ENCODE results near the gene SLC2A1. TPM values are rescaled to one million over a fixed set of nuclear protein-coding genes. Genes with fewer than 3 reads are reported as not detected.

SLC2A1 gene
- total RNA-seq, 1 donor from 2014 or later, result 192 TPM

DNA sequence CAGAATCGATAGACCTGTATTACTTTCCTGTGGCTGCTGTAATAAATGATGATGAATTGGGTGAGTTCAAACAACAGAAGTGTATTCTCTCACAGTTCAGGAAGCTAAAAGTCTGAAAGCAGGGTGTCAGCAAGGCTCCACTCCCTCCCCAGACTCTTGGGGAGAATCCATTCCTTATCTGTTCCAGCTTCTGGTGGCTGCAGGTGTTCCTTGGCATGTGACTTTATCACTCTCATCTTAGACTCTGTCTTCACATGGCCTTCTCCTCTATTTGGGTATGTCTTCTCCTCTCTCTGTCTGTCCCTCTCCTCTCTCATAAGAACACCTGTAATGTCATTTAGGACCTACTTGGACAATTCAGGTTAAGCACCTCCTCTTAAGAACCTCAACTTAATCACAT is 44.1 kb upstream of the SLC2A1 start:
- Mint-ChIP-seq H3K4me1 (ENCODE audit: unreplicated experiment) (peaks cover 11% of the 10 kb centered on the region), H3K27ac (no peak overlapping the region), H3K9me3 (no peaks in the 10 kb centered on the region), H3K27me3 (no peaks in the 10 kb centered on the region), H3K36me3 (no peaks in the 10 kb centered on the region), H3K4me3 (no peak overlapping the region)
- TF ChIP-seq, protein P1, sequence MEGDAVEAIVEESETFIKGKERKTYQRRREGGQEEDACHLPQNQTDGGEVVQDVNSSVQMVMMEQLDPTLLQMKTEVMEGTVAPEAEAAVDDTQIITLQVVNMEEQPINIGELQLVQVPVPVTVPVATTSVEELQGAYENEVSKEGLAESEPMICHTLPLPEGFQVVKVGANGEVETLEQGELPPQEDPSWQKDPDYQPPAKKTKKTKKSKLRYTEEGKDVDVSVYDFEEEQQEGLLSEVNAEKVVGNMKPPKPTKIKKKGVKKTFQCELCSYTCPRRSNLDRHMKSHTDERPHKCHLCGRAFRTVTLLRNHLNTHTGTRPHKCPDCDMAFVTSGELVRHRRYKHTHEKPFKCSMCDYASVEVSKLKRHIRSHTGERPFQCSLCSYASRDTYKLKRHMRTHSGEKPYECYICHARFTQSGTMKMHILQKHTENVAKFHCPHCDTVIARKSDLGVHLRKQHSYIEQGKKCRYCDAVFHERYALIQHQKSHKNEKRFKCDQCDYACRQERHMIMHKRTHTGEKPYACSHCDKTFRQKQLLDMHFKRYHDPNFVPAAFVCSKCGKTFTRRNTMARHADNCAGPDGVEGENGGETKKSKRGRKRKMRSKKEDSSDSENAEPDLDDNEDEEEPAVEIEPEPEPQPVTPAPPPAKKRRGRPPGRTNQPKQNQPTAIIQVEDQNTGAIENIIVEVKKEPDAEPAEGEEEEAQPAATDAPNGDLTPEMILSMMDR (conservative IDR thresholded peaks at IDR 0.05), result no peak
- no peak for DNase-seq (ENCODE audit: extremely low spot score, unreplicated experiment)

DNA sequence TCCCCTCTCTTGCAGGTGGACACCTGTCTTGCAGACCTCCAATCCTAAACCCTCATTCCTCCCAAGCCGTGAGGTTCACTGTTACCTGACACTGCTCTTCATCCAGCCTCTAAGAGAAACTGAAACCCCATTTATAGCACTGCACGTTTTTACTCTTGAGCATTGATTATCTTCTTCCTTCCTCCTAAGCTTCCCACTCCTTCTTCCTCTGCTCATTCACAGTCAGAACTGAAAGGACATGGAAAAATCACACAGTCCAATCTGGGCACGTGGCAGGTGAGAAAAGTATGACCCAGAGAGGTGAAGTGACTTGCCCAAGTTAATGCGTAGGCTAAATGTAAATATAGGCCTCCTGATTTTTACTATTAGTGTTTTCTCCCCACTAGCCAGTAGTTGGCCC is 43.4 kb upstream of the SLC2A1 start:
- H3K27me3 Mint-ChIP-seq, result no peaks in the 10 kb centered on the region
- peaks cover 9% of the 10 kb centered on the region for H3K4me1 Mint-ChIP-seq (ENCODE audit: unreplicated experiment)
- peak overlapping the region; percentile 7 for H3K27ac Mint-ChIP-seq

GRCh38 chr1:43001434-43001833 is 42.8 kb upstream of the SLC2A1 start:
- peaks cover 13% of the 10 kb centered on the region for H3K4me1 Mint-ChIP-seq (ENCODE audit: unreplicated experiment)
- TF ChIP-seq, protein P1 (conservative IDR thresholded peaks at IDR 0.05), result no peak
- no peaks in the 10 kb centered on the region for H3K27me3 Mint-ChIP-seq
- no peak overlapping the region for H3K4me3 Mint-ChIP-seq
- no peak overlapping the region for H3K27ac Mint-ChIP-seq
- no peak for DNase-seq (ENCODE audit: extremely low spot score, unreplicated experiment)
- H3K36me3 Mint-ChIP-seq, result no peaks in the 10 kb centered on the region
- H3K9me3 Mint-ChIP-seq, result no peaks in the 10 kb centered on the region

More for the DNA sequence above, 43.4 kb upstream of the SLC2A1 start:
- Mint-ChIP-seq H3K4me3 (no peak overlapping the region), H3K9me3 (no peaks in the 10 kb centered on the region), H3K36me3 (no peaks in the 10 kb centered on the region)
- TF ChIP-seq, protein P1 (conservative IDR thresholded peaks at IDR 0.05), result no peak
- DNase-seq (ENCODE audit: extremely low spot score, unreplicated experiment), result no peak

GRCh38 chr1:43000271-43000670 is 41.6 kb upstream of the SLC2A1 start:
- Mint-ChIP-seq H3K27ac (no peak overlapping the region), H3K27me3 (no peaks in the 10 kb centered on the region), H3K36me3 (no peaks in the 10 kb centered on the region), H3K9me3 (no peaks in the 10 kb centered on the region), H3K4me1 (ENCODE audit: unreplicated experiment) (peaks cover 10% of the 10 kb centered on the region), H3K4me3 (no peak overlapping the region)
- TF ChIP-seq, protein P1 (conservative IDR thresholded peaks at IDR 0.05), result no peak
- no peak for DNase-seq (ENCODE audit: extremely low spot score, unreplicated experiment)

GRCh38 chr1:42999308-42999707 is 40.6 kb upstream of the SLC2A1 start:
- no peaks in the 10 kb centered on the region for H3K27me3 Mint-ChIP-seq
- no peaks in the 10 kb centered on the region for H3K36me3 Mint-ChIP-seq
- peaks cover 11% of the 10 kb centered on the region for H3K4me1 Mint-ChIP-seq (ENCODE audit: unreplicated experiment)
- H3K27ac Mint-ChIP-seq, result no peak overlapping the region
- TF ChIP-seq, protein P1 (conservative IDR thresholded peaks at IDR 0.05), result no peak
- H3K9me3 Mint-ChIP-seq, result peaks cover 5% of the 10 kb centered on the region
- no peak for DNase-seq (ENCODE audit: extremely low spot score, unreplicated experiment)
- no peak overlapping the region for H3K4me3 Mint-ChIP-seq

- TF ChIP-seq, protein P1 (conservative IDR thresholded peaks at IDR 0.05), result no peak
- peaks cover 5% of the 10 kb centered on the region for H3K9me3 Mint-ChIP-seq
- DNase-seq (ENCODE audit: extremely low spot score, unreplicated experiment), result no peak
- H3K27ac Mint-ChIP-seq, result no peak overlapping the region
- H3K27me3 Mint-ChIP-seq, result no peaks in the 10 kb centered on the region
- peaks cover 11% of the 10 kb centered on the region for H3K4me1 Mint-ChIP-seq (ENCODE audit: unreplicated experiment)
- H3K4me3 Mint-ChIP-seq, result no peak overlapping the region
- no peaks in the 10 kb centered on the region for H3K36me3 Mint-ChIP-seq
Measured at GRCh38 chr1:42998386-42998785, 39.7 kb upstream of the SLC2A1 start.
